Stimulated activated memory B cell treated with anti-CD40 and anti-IgM and Interleukin-4, amounts not matched to agents 10 μg/mL and 1 μg/mL and 100 μg/mL, for 72 hours (primary cell): Measurements from ENCODE around the gene CNPY2.

ENCODE experiments used
- ATAC-seq: fragments of 150-1000 bp; cut with Tn5 transposase; 2 replicates; pipeline ENCODE4 v1.10.0; 2021
- H3K27ac Mint-ChIP-seq: one replicate; pipeline ENCODE4 v1.8.0; 2022; ENCODE audit warnings: mild to moderate bottlenecking, mixed read lengths
- H3K27me3 Mint-ChIP-seq: one replicate; pipeline ENCODE4 v1.8.0; 2022; ENCODE audit warnings: mixed read lengths
- H3K36me3 Mint-ChIP-seq: one replicate; pipeline ENCODE4 v1.8.0; 2022; ENCODE audit warnings: mixed read lengths
- H3K4me1 Mint-ChIP-seq: one replicate; pipeline ENCODE4 v1.8.0; 2022; ENCODE audit warnings: mixed read lengths
- H3K4me3 Mint-ChIP-seq: one replicate; pipeline ENCODE4 v1.8.0; 2022; ENCODE audit warnings: mild to moderate bottlenecking, moderate library complexity, mixed read lengths
- H3K9me3 Mint-ChIP-seq: one replicate; pipeline ENCODE4 v1.8.0; 2022; ENCODE audit warnings: mixed read lengths

Gene CNPY2

DNA sequence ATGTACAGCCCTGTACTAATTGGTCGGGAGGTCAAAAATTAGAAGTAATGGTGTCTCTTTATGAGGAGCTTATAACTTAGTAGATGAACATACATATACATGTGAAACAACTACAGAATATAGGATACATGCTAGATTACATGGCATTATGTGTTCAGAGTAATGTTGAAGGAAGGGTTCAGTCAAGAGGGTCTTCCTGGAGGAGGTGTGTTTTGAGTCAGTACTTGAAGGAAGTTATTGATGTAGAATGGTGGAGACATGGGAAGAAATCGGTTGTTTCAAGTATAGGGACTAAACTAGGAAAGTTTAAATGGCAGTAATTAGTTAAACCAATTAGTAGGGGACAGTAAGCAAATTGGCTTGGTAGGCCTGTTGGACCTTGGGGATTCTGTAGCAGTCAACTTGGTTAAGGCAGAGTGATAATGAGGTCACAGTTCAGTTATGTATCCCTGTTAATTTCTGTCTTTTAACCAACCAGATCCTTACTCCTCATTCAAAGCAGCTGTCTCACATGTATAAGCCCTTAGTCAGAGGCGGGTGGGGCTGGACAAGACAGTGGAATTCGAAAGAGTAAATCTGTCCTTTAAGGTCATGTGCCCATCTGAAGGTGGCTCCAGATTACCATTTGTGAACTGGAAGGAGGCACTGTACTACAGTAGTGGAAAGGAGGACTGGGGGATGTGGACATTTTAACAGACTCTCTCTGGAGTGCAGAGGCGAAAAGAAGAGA lies 54.1 kb downstream of the CNPY2 start:
- Mint-ChIP-seq H3K4me3 (no peak overlapping the region), H3K27me3 (no peaks in the 10 kb centered on the region), H3K9me3 (no peaks in the 10 kb centered on the region), H3K27ac (no peak overlapping the region), H3K36me3 (no peaks in the 10 kb centered on the region), H3K4me1 (peaks cover 23% of the 10 kb centered on the region)
- ATAC-seq = no peak

DNA sequence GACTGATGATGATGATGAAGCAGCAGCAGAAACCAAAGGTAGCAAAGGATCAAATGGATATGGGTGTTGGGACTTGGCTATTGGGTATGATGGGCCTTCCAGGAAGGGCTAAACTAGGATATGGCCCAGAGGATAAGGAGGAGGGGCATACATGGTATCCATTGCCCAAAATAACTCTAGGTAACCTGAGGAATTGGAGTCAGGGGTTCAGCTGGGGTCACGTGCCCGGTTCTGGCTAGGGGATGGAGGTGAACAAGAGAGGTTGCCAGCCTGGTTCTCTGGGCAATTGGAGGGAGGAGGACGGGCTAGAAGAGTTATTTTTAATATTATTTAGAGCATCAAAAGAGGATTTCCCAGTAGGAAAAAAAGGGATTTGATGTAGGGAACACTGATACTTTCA lies 54.9 kb downstream of the CNPY2 start:
- H3K4me3 Mint-ChIP-seq = no peak overlapping the region
- peaks cover 4% of the 10 kb centered on the region for H3K36me3 Mint-ChIP-seq
- H3K9me3 Mint-ChIP-seq = no peaks in the 10 kb centered on the region
- H3K27me3 Mint-ChIP-seq = no peaks in the 10 kb centered on the region
- H3K27ac Mint-ChIP-seq = no peak overlapping the region
- H3K4me1 Mint-ChIP-seq = peaks cover 24% of the 10 kb centered on the region
- no peak for ATAC-seq

GRCh38 chr12:56260380-56260779 lies 55.4 kb downstream of the CNPY2 start:
- Mint-ChIP-seq H3K27me3 (no peaks in the 10 kb centered on the region), H3K36me3 (peaks cover 6% of the 10 kb centered on the region), H3K9me3 (no peaks in the 10 kb centered on the region), H3K27ac (no peak overlapping the region), H3K4me3 (no peak overlapping the region), H3K4me1 (peaks cover 26% of the 10 kb centered on the region)
- ATAC-seq = no peak
